HepG2 (cell line): ENCODE results near the gene MAPK13. TPM values are rescaled to one million over a fixed set of nuclear protein-coding genes. Genes with fewer than 3 reads are reported as not detected.

ENCODE experiments used
- BRCA1 ChIP-seq: sonication (generic); formaldehyde crosslinking; IDR thresholded peaks from 2 replicates; pipeline ENCODE4 v1.4.0; 2020; ENCODE audit warnings: missing genetic modification reagents
- CREB3 ChIP-seq: sonication (generic); formaldehyde crosslinking; IDR thresholded peaks from 2 replicates; pipeline ENCODE4 v1.5.0; 2020; ENCODE audit warnings: missing genetic modification reagents
- DR1 ChIP-seq: sonication (generic); formaldehyde crosslinking; IDR thresholded peaks from 2 replicates; pipeline ENCODE4 v1.8.0; 2021; ENCODE audit warnings: mild to moderate bottlenecking, missing genetic modification reagents, inconsistent platforms
- HNRNPK ChIP-seq: fragments of 200-400 bp; formaldehyde crosslinking; IDR thresholded peaks from 2 replicates; pipeline ENCODE4 v1.6.1; 2018; ENCODE audit warnings: low read length, low read depth, moderate library complexity, mild to moderate bottlenecking; ENCODE audit not compliant: poor library complexity, severe bottlenecking
- JUN ChIP-seq: sonication (generic); formaldehyde crosslinking; IDR thresholded peaks from 2 replicates; pipeline ENCODE4 v1.4.0; 2020; ENCODE audit warnings: mild to moderate bottlenecking, missing genetic modification reagents
- KDM1A ChIP-seq: IDR thresholded peaks from 2 replicates; pipeline ENCODE4 v1.6.1; 2016; ENCODE audit warnings: missing compliant biosample characterization
- KDM4B ChIP-seq: sonication (generic); formaldehyde crosslinking; IDR thresholded peaks from 2 replicates; pipeline ENCODE4 v1.4.0; 2020; ENCODE audit warnings: missing genetic modification reagents
- KDM6A ChIP-seq: IDR thresholded peaks from 2 replicates; pipeline ENCODE4 v1.6.1; 2016; ENCODE audit warnings: low read depth
- PBX2 ChIP-seq: IDR thresholded peaks from 2 replicates; pipeline ENCODE4 v1.6.1; 2016; ENCODE audit warnings: control low read depth
- PHF20 ChIP-seq: sonication (generic); formaldehyde crosslinking; IDR thresholded peaks from 2 replicates; pipeline ENCODE4 v1.5.0; 2020; ENCODE audit warnings: mild to moderate bottlenecking, missing genetic modification reagents
- PRDM15 ChIP-seq: sonication (generic); formaldehyde crosslinking; IDR thresholded peaks from 2 replicates; pipeline ENCODE4 v1.4.0; 2020; ENCODE audit warnings: missing genetic modification reagents
- RELA ChIP-seq: sonication (generic); formaldehyde crosslinking; IDR thresholded peaks from 2 replicates; pipeline ENCODE4 v1.4.0; 2020; ENCODE audit warnings: missing genetic modification reagents
- SCMH1 ChIP-seq: sonication (generic); formaldehyde crosslinking; IDR thresholded peaks from 2 replicates; pipeline ENCODE4 v1.9.0; 2021; ENCODE audit warnings: missing genetic modification reagents, mild to moderate bottlenecking, borderline replicate concordance
- SIN3A ChIP-seq: IDR thresholded peaks from 2 replicates; pipeline ENCODE4 v1.6.1; 2011; ENCODE audit warnings: low read depth, mild to moderate bottlenecking, control low read depth, low read length, borderline replicate concordance
- SMC3 ChIP-seq: IDR thresholded peaks from 2 replicates; pipeline ENCODE4 v1.6.1; 2011; ENCODE audit warnings: low read length, improper control_type of control experiment
- XBP1 ChIP-seq: sonication (generic); formaldehyde crosslinking; IDR thresholded peaks from 2 replicates; pipeline ENCODE4 v1.5.0; 2020; ENCODE audit warnings: missing genetic modification reagents
- ZBTB20 ChIP-seq: sonication (generic); formaldehyde crosslinking; IDR thresholded peaks from 2 replicates; pipeline ENCODE4 v1.8.1; 2023; ENCODE audit warnings: missing genetic modification reagents, low read depth, mild to moderate bottlenecking, borderline replicate concordance
- ZBTB3 ChIP-seq: sonication (generic); formaldehyde crosslinking; IDR thresholded peaks from 2 replicates; pipeline ENCODE4 v1.4.0; 2020; ENCODE audit warnings: low read depth, mild to moderate bottlenecking, moderate library complexity, missing genetic modification reagents, borderline replicate concordance
- ZNF281 ChIP-seq: sonication (generic); formaldehyde crosslinking; IDR thresholded peaks from 2 replicates; pipeline ENCODE4 v1.4.0; 2020; ENCODE audit warnings: missing genetic modification reagents, borderline replicate concordance
- ZNF564 ChIP-seq: sonication (generic); formaldehyde crosslinking; IDR thresholded peaks from 2 replicates; pipeline ENCODE4 v1.8.1; 2023; ENCODE audit warnings: mild to moderate bottlenecking, missing genetic modification reagents
- ZNF567 ChIP-seq: sonication (generic); formaldehyde crosslinking; IDR thresholded peaks from 2 replicates; pipeline ENCODE4 v1.8.1; 2023; ENCODE audit warnings: mild to moderate bottlenecking, missing genetic modification reagents, borderline replicate concordance
- polyA plus RNA-seq, 8 experiments: library from polyadenylated mRNA; depleted of rRNA in 3 of 8; stranded (reverse) in 7 of 8; unstranded in 1 of 8; fragments of >200 nt; fragmentation: Illumina TruSeq in 4 of 8; extraction: Trizol in 4 of 8; gene quantifications; 2 replicates each; pipeline versions ENCODE4 v1.2.1 to v1.2.3, GENCODE V29; 2011 to 2016; ENCODE audit warnings: low read depth in 4 of 8, missing spikeins in 1 of 8, mixed read lengths in 1 of 8; ENCODE audit not compliant: insufficient read depth in 1 of 8
- total RNA-seq, 5 experiments: library from RNA; depleted of rRNA; stranded (reverse); fragments of >200 nt; fragmentation: Illumina TruSeq; extraction: Trizol; gene quantifications; 2 replicates each; pipeline ENCODE4 v1.2.3, GENCODE V29; 2016; ENCODE audit warnings: low read depth in 1 of 5

The MAPK13 gene
- total and polyA plus RNA-seq, 2 of the 13 experiments (the other 11 are each of a cell fraction or from before 2014, with no cell fraction given), result 12.7 to 43.4 TPM

- TF ChIP-seq BRCA1 (CRISPR knock-in tag), result no peak
- TF ChIP-seq SMC3, result peak; percentile 21; the same call in 1 of the 2 replicates
- TF ChIP-seq CREB3 (CRISPR knock-in tag), result no peak
- peak; percentile 100 for TF ChIP-seq KDM6A (CRISPR knock-in tag)
- TF ChIP-seq RELA (CRISPR knock-in tag), result peak; percentile 73; the same call in 1 of the 2 replicates
- no peak for TF ChIP-seq PRDM15 (CRISPR knock-in tag)
- 0 out of 2 replicates have a peak, but pooled peaks have one; percentile 49 for TF ChIP-seq JUN
- TF ChIP-seq KDM1A, result peak; percentile 58; the same call in 1 of the 2 replicates
- peak; percentile 66; the same call in 1 of the 2 replicates for TF ChIP-seq ZNF564 (CRISPR knock-in tag)
- TF ChIP-seq PBX2 (CRISPR knock-in tag), result no peak
- TF ChIP-seq PHF20 (CRISPR knock-in tag), result no peak
- no peak for TF ChIP-seq DR1 (CRISPR knock-in tag)
- peak; percentile 74 for TF ChIP-seq ZNF281 (CRISPR knock-in tag)
- TF ChIP-seq ZNF567 (CRISPR knock-in tag), result 0 out of 2 replicates have a peak, but pooled peaks have one; percentile 53
- no peak for TF ChIP-seq SCMH1
- peak; percentile 95 for TF ChIP-seq ZBTB20
- no peak for TF ChIP-seq SIN3A
- no peak for TF ChIP-seq ZBTB3 (CRISPR knock-in tag)
- TF ChIP-seq HNRNPK, result no peak
- TF ChIP-seq XBP1 (CRISPR knock-in tag), result no peak
- peak; percentile 89 for TF ChIP-seq KDM4B
Observed at GRCh38 chr6:36095497-36096391, 34.6 kb upstream of the MAPK13 start (continued).
